CD4-positive, CD25-positive, alpha-beta regulatory T cell (primary cell): ENCODE measurements around the gene FDCSP. TPM values are rescaled to one million over a fixed set of nuclear protein-coding genes. Genes with fewer than 3 reads are reported as not detected.

Source experiments
- polyA plus RNA-seq, 4 donors: library from polyadenylated mRNA; unstranded; fragments of 300-500 nt; fragmentation: Illumina TruSeq; gene quantifications; one replicate each; pipeline ENCODE4 v1.2.3, GENCODE V29; 2021
- total RNA-seq: library from RNA; stranded (reverse); gene quantifications from one replicate; pipeline ENCODE4 v1.2.3, GENCODE V29; 2022

FDCSP gene
- total and polyA plus RNA-seq, 5 donors from 2014 or later: not detected

Other genes with a start within 250 kb of the FDCSP start
- not detected for gene STATH, start 230.2 kb upstream of the FDCSP start, total RNA-seq
- gene STATH, start 230.2 kb upstream of the FDCSP start, polyA plus RNA-seq: not detected
- gene HTN3, start 197.7 kb upstream of the FDCSP start, total RNA-seq: not detected
- not detected for gene HTN3, start 197.7 kb upstream of the FDCSP start, polyA plus RNA-seq
- not detected for gene HTN1, start 175.7 kb upstream of the FDCSP start, total RNA-seq
- gene HTN1, start 175.7 kb upstream of the FDCSP start, polyA plus RNA-seq: not detected
- gene PRR27, start 71.9 kb upstream of the FDCSP start, total RNA-seq: not detected
- not detected for gene PRR27, start 71.9 kb upstream of the FDCSP start, polyA plus RNA-seq
- not detected for gene ODAM, start 30.4 kb upstream of the FDCSP start, total RNA-seq
- gene ODAM, start 30.4 kb upstream of the FDCSP start, polyA plus RNA-seq: not detected
- not detected for gene CSN3, start 16.5 kb downstream of the FDCSP start, total RNA-seq
- not detected for gene CSN3, start 16.5 kb downstream of the FDCSP start, polyA plus RNA-seq
- gene CABS1, start 108.9 kb downstream of the FDCSP start, total RNA-seq: not detected
- not detected for gene CABS1, start 108.9 kb downstream of the FDCSP start, polyA plus RNA-seq
- gene SMR3A, start 134.6 kb downstream of the FDCSP start, total RNA-seq: not detected
- gene SMR3A, start 134.6 kb downstream of the FDCSP start, polyA plus RNA-seq: not detected
- not detected for gene SMR3B, start 157.0 kb downstream of the FDCSP start, total RNA-seq
- not detected for gene SMR3B, start 157.0 kb downstream of the FDCSP start, polyA plus RNA-seq
- gene OPRPN, start 171.8 kb downstream of the FDCSP start, total RNA-seq: not detected
- not detected for gene OPRPN, start 171.8 kb downstream of the FDCSP start, polyA plus RNA-seq
- not detected for gene MUC7, start 246.1 kb downstream of the FDCSP start, total RNA-seq
- gene MUC7, start 246.1 kb downstream of the FDCSP start, polyA plus RNA-seq: not detected